Gastrocnemius medialis (tissue), 4 donors: Measurements from ENCODE around the gene CCDC110.

Experiments
- POLR2A ChIP-seq, 2 donors: fragments of 450-650 bp; IDR thresholded peaks; one replicate each; pipeline ENCODE4 v1.6.1; 2017; ENCODE audit warnings: antibody characterized with exemption in 2 of 2, mild to moderate bottlenecking in 2 of 2, moderate library complexity in 2 of 2
- TF ChIP-seq, protein P1 (sequence below), 5 experiments: fragments of 450-650 bp in 3 of 5; fragments of 200-600 bp in 2 of 5; sonication (generic) in 2 of 5; IDR thresholded peaks in 4 of 5; conservative IDR thresholded peaks in 1 of 5; 1 replicate in 4 of 5; 2 replicates in 1 of 5; pipeline ENCODE4 v1.5.1; 2016 to 2019; ENCODE audit warnings: antibody characterized with exemption in 5 of 5, mild to moderate bottlenecking in 3 of 5, moderate library complexity in 3 of 5

DNA sequence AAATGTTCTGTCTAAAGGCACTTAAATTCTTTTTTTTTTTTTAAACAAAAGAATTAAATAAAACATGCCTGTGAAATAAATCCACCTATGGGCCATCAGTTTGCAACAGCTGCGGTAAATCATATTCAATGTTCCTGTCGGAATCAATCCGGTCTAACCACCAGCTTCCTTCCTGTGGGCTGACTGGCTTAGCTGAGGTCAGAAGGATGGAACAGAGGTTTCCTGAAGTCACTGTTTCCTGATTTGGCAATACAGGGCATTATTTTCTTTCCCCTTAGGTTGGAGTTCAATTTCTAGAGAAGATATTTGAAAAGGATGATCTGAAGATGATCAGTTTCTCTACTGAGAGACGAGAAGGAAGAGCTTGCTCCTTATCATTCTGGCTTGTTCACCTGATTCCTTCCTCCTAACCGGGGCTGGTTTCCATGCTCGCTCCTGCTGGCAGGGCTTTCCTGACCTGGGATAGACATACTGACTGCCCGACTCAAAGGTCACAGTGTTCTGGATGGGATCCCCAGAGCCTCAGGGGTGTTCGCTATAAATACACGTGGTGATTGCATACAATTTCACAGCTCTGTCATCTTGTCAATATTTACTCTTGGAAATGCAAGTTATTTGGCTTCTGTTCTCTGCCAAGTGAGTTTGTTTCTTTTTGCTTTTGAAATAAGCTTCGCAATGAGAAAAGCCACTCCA is 42.1 kb upstream of the CCDC110 start:
- peak in 1 of 2 donors; percentile 13 for TF ChIP-seq POLR2A (IDR thresholded peaks at IDR 0.05)
- TF ChIP-seq, protein P1, sequence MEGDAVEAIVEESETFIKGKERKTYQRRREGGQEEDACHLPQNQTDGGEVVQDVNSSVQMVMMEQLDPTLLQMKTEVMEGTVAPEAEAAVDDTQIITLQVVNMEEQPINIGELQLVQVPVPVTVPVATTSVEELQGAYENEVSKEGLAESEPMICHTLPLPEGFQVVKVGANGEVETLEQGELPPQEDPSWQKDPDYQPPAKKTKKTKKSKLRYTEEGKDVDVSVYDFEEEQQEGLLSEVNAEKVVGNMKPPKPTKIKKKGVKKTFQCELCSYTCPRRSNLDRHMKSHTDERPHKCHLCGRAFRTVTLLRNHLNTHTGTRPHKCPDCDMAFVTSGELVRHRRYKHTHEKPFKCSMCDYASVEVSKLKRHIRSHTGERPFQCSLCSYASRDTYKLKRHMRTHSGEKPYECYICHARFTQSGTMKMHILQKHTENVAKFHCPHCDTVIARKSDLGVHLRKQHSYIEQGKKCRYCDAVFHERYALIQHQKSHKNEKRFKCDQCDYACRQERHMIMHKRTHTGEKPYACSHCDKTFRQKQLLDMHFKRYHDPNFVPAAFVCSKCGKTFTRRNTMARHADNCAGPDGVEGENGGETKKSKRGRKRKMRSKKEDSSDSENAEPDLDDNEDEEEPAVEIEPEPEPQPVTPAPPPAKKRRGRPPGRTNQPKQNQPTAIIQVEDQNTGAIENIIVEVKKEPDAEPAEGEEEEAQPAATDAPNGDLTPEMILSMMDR (IDR thresholded peaks at IDR 0.05 in 4 of 5, conservative IDR thresholded peaks at IDR 0.05 in 1 of 5): no peak
